ENCODE measurements around the gene TTC23.

GRCh38 chr15:99128411-99128810, 121.0 kb downstream of the TTC23 start:
- TF ChIP-seq CTCF (conservative IDR thresholded peaks at IDR 0.05; ENCODE audit: low read length) (no peak), EZH2phosphoT487 (IDR thresholded peaks at IDR 0.05; ENCODE audit: borderline replicate concordance, low read depth, low read length) (no peak)
